Psoas muscle (tissue), 8 donors: ENCODE measurements around the gene FUBP3. TPM values are rescaled to one million over a fixed set of nuclear protein-coding genes. Genes with fewer than 3 reads are reported as not detected.

Source experiments
- ATAC-seq, 4 donors: fragments of 200-7000 bp; cut with Tn5 transposase; one replicate each; pipeline ENCODE4 v1.9.1; 2020; ENCODE audit warnings: moderate library complexity in 3 of 4, mild to moderate bottlenecking in 2 of 4
- DNase-seq, 2 donors: peaks; one replicate each; pipeline ENCODE4 v3.0.0-alpha.2; 2020
- H3K27ac ChIP-seq: fragments of 200-600 bp; one replicate; pipeline ENCODE4 v1.8.0; 2022
- H3K27me3 ChIP-seq, 3 donors: fragments of 200-600 bp in 1 of 3; one replicate each; pipeline versions ENCODE4 v1.6.1 to v1.8.0; 2013 to 2022; ENCODE audit warnings: low read length in 2 of 3, mild to moderate bottlenecking in 2 of 3, moderate library complexity in 1 of 3; ENCODE audit not compliant: insufficient read depth in 3 of 3
- H3K36me3 ChIP-seq, 2 donors: fragments of 200-600 bp in 1 of 2; one replicate each; pipeline versions ENCODE4 v1.6.1 to v1.8.0; 2013 to 2022; ENCODE audit warnings: low read depth in 1 of 2, mild to moderate bottlenecking in 1 of 2, moderate library complexity in 1 of 2; ENCODE audit not compliant: insufficient read depth in 1 of 2
- H3K4me1 ChIP-seq: fragments of 200-600 bp; one replicate; pipeline ENCODE4 v1.8.0; 2022
- H3K4me3 ChIP-seq: fragments of 200-600 bp; one replicate; pipeline ENCODE4 v1.8.0; 2022; ENCODE audit warnings: mild to moderate bottlenecking
- H3K9me3 ChIP-seq: fragments of 200-600 bp; one replicate; pipeline ENCODE4 v1.8.0; 2022
- WGBS, 3 donors: extraction: QIAGEN DNeasy Blood & Tissue Kit; methylation state at CpG; one replicate each; pipeline versions ENCODE4 v1.1.6 to v1.1.7; 2013; 5-methylcytosine and 5-hydroxymethylcytosine counted together
- intact Hi-C, 2 donors: fragments of 100-400 bp; cut with DNase I; formaldehyde crosslinking; loops; one replicate each; pipeline versions ENCODE4 v1.11.0 to v1.14.2; 2022
- polyA plus RNA-seq, 3 donors: library from polyadenylated mRNA; stranded (reverse); fragments of 200-250 nt; gene quantifications; one replicate each; pipeline ENCODE4 v1.2.3, GENCODE V29; 2013
- total RNA-seq, 4 donors: library from RNA; stranded (reverse); fragmentation: NEBNext Ultra II Directional in 2 of 4; extraction: Animal tissue kit (Norgen Biotek cat#: 25700) in 2 of 4; gene quantifications; one replicate each; pipeline versions ENCODE4 v1.2.1 to v1.2.4, GENCODE V29; 2021 to 2023
- TF ChIP-seq, protein P1 (sequence below): fragments of 200-600 bp; IDR thresholded peaks from one replicate; pipeline ENCODE4 v1.8.0; 2022; ENCODE audit warnings: antibody characterized with exemption
- donor health status: healthy with polysubstance abuse.
- donor health status: DM: no; HTN: no; CAD: no; lungs with moderate emphysema.
- donor health status: Bipolar disorder and iron deficiency.
- donor health status: healthy.
- donor health status: DM: yes; HTN: yes; CAD: no.
- donor health status: DM: no; HTN: no; CAD: no.
- donor health status: DM: no; HTN: no; CAD: no.
- donor health status: DM: yes; HTN: yes; CAD: no.

Gene FUBP3
- total and polyA plus RNA-seq, 7 donors: 7.5 to 20.7 (median 16.3) TPM

DNA sequence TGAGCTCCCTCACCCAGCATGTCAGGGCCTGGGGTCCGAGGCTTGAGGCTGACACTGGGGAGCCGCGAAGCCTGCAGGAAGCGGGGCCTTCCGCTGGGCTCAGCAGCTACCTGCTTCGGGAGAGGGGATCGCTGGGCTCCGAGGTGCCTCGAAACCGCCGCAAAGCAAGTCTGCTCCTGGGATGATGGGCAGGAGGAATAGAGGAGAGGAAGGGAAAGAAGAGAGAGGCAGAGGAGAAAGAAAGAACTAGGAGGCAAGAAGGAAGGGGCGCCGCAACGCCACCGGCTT, 83.5 kb downstream of the FUBP3 start:
- ATAC-seq (no peak), DNase-seq (no peak)
- WGBS, 3 donors: 7 to 29% (median 19%) methylated on average over 15 of the region's 15 CpGs
- intact Hi-C loops: no loop called here
- no peak overlapping the region for H3K27ac ChIP-seq
- no peaks in the 10 kb centered on the region for H3K9me3 ChIP-seq
- no peaks in the 10 kb centered on the region for H3K36me3 ChIP-seq
- H3K4me1 ChIP-seq: peaks cover 28% of the 10 kb centered on the region
- no peak overlapping the region for H3K4me3 ChIP-seq
- H3K27me3 ChIP-seq: peaks cover 7 to 96% (median 67%) of the 10 kb centered on the region in 3 donors
- TF ChIP-seq, protein P1, sequence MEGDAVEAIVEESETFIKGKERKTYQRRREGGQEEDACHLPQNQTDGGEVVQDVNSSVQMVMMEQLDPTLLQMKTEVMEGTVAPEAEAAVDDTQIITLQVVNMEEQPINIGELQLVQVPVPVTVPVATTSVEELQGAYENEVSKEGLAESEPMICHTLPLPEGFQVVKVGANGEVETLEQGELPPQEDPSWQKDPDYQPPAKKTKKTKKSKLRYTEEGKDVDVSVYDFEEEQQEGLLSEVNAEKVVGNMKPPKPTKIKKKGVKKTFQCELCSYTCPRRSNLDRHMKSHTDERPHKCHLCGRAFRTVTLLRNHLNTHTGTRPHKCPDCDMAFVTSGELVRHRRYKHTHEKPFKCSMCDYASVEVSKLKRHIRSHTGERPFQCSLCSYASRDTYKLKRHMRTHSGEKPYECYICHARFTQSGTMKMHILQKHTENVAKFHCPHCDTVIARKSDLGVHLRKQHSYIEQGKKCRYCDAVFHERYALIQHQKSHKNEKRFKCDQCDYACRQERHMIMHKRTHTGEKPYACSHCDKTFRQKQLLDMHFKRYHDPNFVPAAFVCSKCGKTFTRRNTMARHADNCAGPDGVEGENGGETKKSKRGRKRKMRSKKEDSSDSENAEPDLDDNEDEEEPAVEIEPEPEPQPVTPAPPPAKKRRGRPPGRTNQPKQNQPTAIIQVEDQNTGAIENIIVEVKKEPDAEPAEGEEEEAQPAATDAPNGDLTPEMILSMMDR: no peak

DNA sequence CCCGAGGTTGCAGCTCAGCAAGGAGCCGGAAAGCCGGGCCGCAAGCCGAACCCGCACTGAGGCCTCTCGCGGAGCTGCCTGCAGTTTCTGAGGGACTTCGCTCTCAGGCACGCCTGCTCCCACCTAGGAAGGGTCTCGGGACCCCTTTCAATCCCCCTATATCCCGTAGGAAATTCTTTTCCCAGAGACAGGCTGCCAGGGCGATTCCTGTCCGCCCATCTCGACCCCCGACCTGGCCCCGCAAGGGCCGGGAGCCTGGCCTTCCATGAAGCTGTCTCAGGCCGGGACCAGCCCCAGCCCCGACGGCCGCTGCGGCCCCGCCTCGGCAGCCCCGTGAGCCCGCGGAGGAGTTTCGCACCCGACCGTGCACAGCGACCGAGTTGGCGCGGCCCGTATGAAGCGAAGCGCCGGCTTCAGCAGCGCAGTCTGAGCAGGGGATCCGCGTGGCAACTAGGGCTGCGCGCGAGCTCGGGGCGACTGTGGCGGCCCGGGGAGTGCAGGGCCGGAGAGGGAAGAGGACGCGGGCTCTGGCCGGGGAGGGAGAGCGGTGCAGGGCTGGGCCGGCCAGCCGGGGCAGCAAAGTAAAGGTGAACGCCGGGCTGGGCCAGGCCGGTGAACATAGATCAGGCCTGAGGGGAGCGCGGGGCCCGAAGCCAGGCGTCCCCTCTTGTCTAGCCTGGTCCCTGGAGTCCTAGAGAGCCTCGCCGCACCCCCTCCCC, 84.0 kb downstream of the FUBP3 start:
- TF ChIP-seq, protein P1: no peak
- Histone ChIP-seq H3K4me3 (peak overlapping the region; percentile 11), H3K27me3 (peaks cover 4 to 95% (median 64%) of the 10 kb centered on the region in 3 donors), H3K27ac (no peak overlapping the region), H3K4me1 (peaks cover 28% of the 10 kb centered on the region), H3K36me3 (no peaks in the 10 kb centered on the region), H3K9me3 (no peaks in the 10 kb centered on the region)
- no peak for DNase-seq
- intact Hi-C loops: no loop called here
- ATAC-seq: peak in 3 of 4 donors; percentile 15 to 30 (median 29)
- 2 to 7% (median 6%) methylated on average over 44 to 65 of the region's 65 CpGs for WGBS, 3 donors

DNA sequence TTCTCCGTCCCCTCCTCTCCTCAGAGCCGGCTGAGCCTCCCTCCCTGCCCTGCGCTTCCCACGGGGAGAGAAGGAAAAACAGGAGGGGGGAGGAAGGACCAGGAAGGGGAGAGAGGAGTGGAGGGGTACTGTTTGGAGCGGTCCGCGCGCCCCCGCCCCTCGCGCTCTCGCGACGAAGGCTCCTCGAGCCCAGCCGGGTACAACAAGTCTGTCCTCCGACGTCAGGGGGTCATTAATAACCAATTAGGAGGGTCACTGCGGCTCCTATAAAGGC, 84.5 kb downstream of the FUBP3 start:
- WGBS, 3 donors: 0 to 4% (median 1%) methylated on average over 2 to 18 of the region's 19 CpGs
- TF ChIP-seq, protein P1: no peak
- H3K36me3 ChIP-seq: no peaks in the 10 kb centered on the region
- H3K4me1 ChIP-seq: peaks cover 28% of the 10 kb centered on the region
- H3K27me3 ChIP-seq: peaks cover 0 to 94% (median 62%) of the 10 kb centered on the region in 3 donors
- DNase-seq (no peak), ATAC-seq (peak in 1 of 4 donors; percentile 6)
- no peak overlapping the region for H3K27ac ChIP-seq
- peak overlapping the region; percentile 11 for H3K4me3 ChIP-seq
- intact Hi-C loops: no loop called here
- H3K9me3 ChIP-seq: no peaks in the 10 kb centered on the region

DNA sequence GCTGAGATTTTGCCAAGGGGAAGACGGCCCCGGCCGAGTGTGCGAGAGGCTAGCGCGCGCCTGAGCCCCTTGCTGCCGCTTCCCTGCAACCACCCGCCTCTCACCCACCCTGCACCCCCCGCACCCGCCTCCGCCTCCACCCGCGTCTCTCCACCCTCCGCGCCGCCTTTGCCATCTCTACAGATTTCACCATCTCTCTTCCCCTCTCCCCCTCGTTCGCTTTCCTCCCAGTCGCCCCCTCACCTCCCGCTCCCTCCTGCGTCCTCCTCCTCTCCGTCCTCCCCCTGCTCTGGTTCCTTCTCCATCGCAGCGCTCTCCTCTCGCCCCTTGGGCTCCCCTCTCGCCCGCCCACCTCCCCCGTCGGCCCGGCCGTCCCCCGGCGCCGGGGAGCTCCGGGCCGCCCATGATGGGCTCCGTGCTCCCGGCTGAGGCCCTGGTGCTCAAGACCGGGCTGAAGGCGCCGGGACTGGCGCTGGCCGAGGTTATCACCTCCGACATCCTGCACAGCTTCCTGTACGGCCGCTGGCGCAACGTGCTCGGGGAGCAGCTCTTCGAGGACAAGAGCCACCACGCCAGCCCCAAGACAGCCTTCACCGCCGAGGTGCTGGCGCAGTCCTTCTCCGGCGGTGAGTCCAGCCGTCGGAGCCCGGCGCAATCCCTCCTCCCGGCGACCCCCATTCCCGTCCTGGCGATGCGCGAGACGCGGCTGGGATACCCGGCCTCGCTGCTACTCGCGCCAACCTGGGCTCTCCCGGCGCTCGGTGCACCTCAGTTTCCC, 85.1 kb downstream of the FUBP3 start, which contains the start of gene PRDM12:
Gene PRDM12 (plus strand): TSS at position 344 of the 778 bp plus-strand sequence. CDS start 60 bp downstream, at position 404.
- TF ChIP-seq, protein P1: no peak
- H3K27ac ChIP-seq: no peak within 1 kb of the TSS
- H3K4me1 ChIP-seq: peaks cover 28% of the 10 kb centered on the region
- intact Hi-C loops: no loop called here
- no peaks in the 10 kb centered on the region for H3K36me3 ChIP-seq
- H3K4me3 ChIP-seq: peak within 1 kb of the TSS; percentile 18
- H3K27me3 ChIP-seq: peaks cover 0 to 89% (median 57%) of the 10 kb centered on the region in 3 donors
- 1 to 2% (median 2%) methylated on average over 44 to 76 of the region's 76 CpGs for WGBS, 3 donors
- no peaks in the 10 kb centered on the region for H3K9me3 ChIP-seq
- DNase-seq (no peak), ATAC-seq (peak in 1 of 4 donors; percentile 11)
